Measurements from ENCODE around the gene DCUN1D3. TPM values are rescaled to one million over a fixed set of nuclear protein-coding genes. Genes with fewer than 3 reads are reported as not detected.

DCUN1D3 gene
- total RNA-seq, 1 experiment from 2014 or later, result 16.1 TPM

GRCh38 chr16:20866145-20866772, 33.9 kb downstream of the DCUN1D3 start:
- H2BK20ac ChIP-seq (ENCODE audit: low read depth, low read length, poor library complexity, severe bottlenecking), result no peak overlapping the region
- H3K27me3 ChIP-seq (ENCODE audit: insufficient read depth, low read length), result no peaks in the 10 kb centered on the region
- H3K23ac ChIP-seq (ENCODE audit: insufficient read length, low read depth, low read length), result no peak overlapping the region
- H3K14ac ChIP-seq (ENCODE audit: insufficient read depth, low read length), result no peak overlapping the region
- peaks cover 10 to 19% (median 17%) of the 10 kb centered on the region in 3 experiments for H3K36me3 Mint-ChIP-seq (ENCODE audit: insufficient read depth in 1 of 3, low read depth in 3 of 3)
- H4K91ac ChIP-seq (ENCODE audit: insufficient read length, low read depth, low read length), result no peak overlapping the region
- H4K8ac ChIP-seq (replicated peaks; ENCODE audit: insufficient read length, low read depth, low read length), result no peak overlapping the region
- H4K20me1 ChIP-seq (ENCODE audit: control insufficient read depth, insufficient read depth, insufficient read length), result no peaks in the 10 kb centered on the region
- H3K27ac Mint-ChIP-seq, result peak overlapping the region; percentile 83 to 90 (median 85); a peak in 5 of 7 replicates
- TF ChIP-seq CTCF (conservative IDR thresholded peaks at IDR 0.05), result no peak
- H3K4ac ChIP-seq (ENCODE audit: low read depth, low read length), result no peak overlapping the region
- H3K4me1 ChIP-seq (ENCODE audit: insufficient read depth, low read length), result peaks cover 3% of the 10 kb centered on the region; the same call in 1 of the 2 replicates
- H3K4me3 Mint-ChIP-seq, result no peak overlapping the region
- H3K79me1 ChIP-seq (ENCODE audit: insufficient read depth, low read depth, low read length, poor library complexity, severe bottlenecking), result peaks cover 11% of the 10 kb centered on the region
- H3K27ac ChIP-seq (ENCODE audit: insufficient read length, low read depth, low read length), result no peak overlapping the region
- no peaks in the 10 kb centered on the region for H3K9me3 Mint-ChIP-seq
- H3K79me2 ChIP-seq (ENCODE audit: insufficient read depth, low read length), result peaks cover 2% of the 10 kb centered on the region; the same call in 1 of the 2 replicates
- peak; percentile 41 for DNase-seq
- no peaks in the 10 kb centered on the region for H3K27me3 Mint-ChIP-seq (ENCODE audit: low read depth)
- H3K4me1 Mint-ChIP-seq, result peaks cover 28 to 30% of the 10 kb centered on the region in 2 experiments
- H3K9ac ChIP-seq (ENCODE audit: extremely low read depth, insufficient read length, low read length), result no peak overlapping the region
- H4K5ac ChIP-seq (ENCODE audit: insufficient read length, low read depth, low read length), result no peak overlapping the region
- no peak overlapping the region for H2BK15ac ChIP-seq (ENCODE audit: low read depth, low read length)
- H2BK120ac ChIP-seq (ENCODE audit: low read depth, low read length, poor library complexity, severe bottlenecking), result no peak overlapping the region
- no peak overlapping the region for H2BK12ac ChIP-seq (ENCODE audit: insufficient read length, low read depth, low read length)
- no peaks in the 10 kb centered on the region for H3K9me3 ChIP-seq (ENCODE audit: control insufficient read depth, low read depth, low read length)
- no peak overlapping the region for H3K18ac ChIP-seq (ENCODE audit: insufficient read length, low read depth, low read length)
- H2BK5ac ChIP-seq (ENCODE audit: insufficient read length, low read length), result no peak overlapping the region
- WGBS (ENCODE audit: extremely low coverage, insufficient read length, low lambda C conversion rate), result no CpG with 5 or more reads among the region's 6 CpGs
- no peaks in the 10 kb centered on the region for H3K23me2 ChIP-seq (ENCODE audit: insufficient read length, low read depth, low read length, poor library complexity, severe bottlenecking)
- H2AK5ac ChIP-seq (ENCODE audit: insufficient read length, low read length), result no peak overlapping the region
- H3K56ac ChIP-seq (ENCODE audit: insufficient read length, low read depth, low read length), result no peak overlapping the region
- H3K4me2 ChIP-seq (ENCODE audit: insufficient read depth, insufficient read length, low read length), result no peak overlapping the region
- H2AFZ ChIP-seq (ENCODE audit: low read length), result no peak overlapping the region
- no peak overlapping the region for H3T11ph ChIP-seq (ENCODE audit: low read length)
